Measurements from ENCODE around the gene RRP7A.
"Not testable (repeated sequence)": the region's sequence is repeated elsewhere in the genome, so short reads cannot be mapped to it uniquely, and the experiment has no call there.

Gene RRP7A

GRCh38 chr22:42493393-42493792 is 26.2 kb downstream of the RRP7A start:
- no peak for DNase-seq

- no peak for DNase-seq
Measured at GRCh38 chr22:42492323-42492690, 27.3 kb downstream of the RRP7A start.

GRCh38 chr22:42490243-42490832 is 29.3 kb downstream of the RRP7A start:
- DNase-seq = no peak

GRCh38 chr22:42489000-42489399 is 30.6 kb downstream of the RRP7A start:
- no peak for DNase-seq

- DNase-seq = no peak
Measured at GRCh38 chr22:42484506-42484905, 35.1 kb downstream of the RRP7A start.

- not testable (repeated sequence) for DNase-seq
Measured at GRCh38 chr22:42483610-42484223, 35.9 kb downstream of the RRP7A start.

- DNase-seq = no peak
Measured at GRCh38 chr22:42475122-42475521, 44.5 kb downstream of the RRP7A start.

- DNase-seq = no peak
Measured at GRCh38 chr22:42473484-42474193, 46.0 kb downstream of the RRP7A start.

- DNase-seq = no peak
Measured at GRCh38 chr22:42472671-42473070, 46.9 kb downstream of the RRP7A start.

- DNase-seq = no peak
Measured at GRCh38 chr22:42471441-42471840, 48.2 kb downstream of the RRP7A start.

- DNase-seq = no peak
Measured at GRCh38 chr22:42470366-42471082, 49.1 kb downstream of the RRP7A start.

GRCh38 chr22:42468841-42469240 is 50.8 kb downstream of the RRP7A start:
- DNase-seq = no peak

- DNase-seq = no peak
Measured at GRCh38 chr22:42462016-42462415, 57.6 kb downstream of the RRP7A start.

- DNase-seq = no peak
Measured at GRCh38 chr22:42461511-42461910, 58.1 kb downstream of the RRP7A start.
